Left ventricle myocardium inferior (tissue), 1 donor: ENCODE measurements around the gene ACTR2. TPM values are rescaled to one million over a fixed set of nuclear protein-coding genes. Genes with fewer than 3 reads are reported as not detected.

ENCODE experiments used
- DNase-seq: peaks from one replicate; pipeline ENCODE4 v3.0.0-alpha.2; 2020
- H3K27ac ChIP-seq: fragments of 200-600 bp; replicated peaks from 2 replicates; pipeline ENCODE4 v1.8.0; 2021
- H3K27me3 ChIP-seq: fragments of 200-600 bp; 2 replicates; pipeline ENCODE4 v1.8.0; 2021; ENCODE audit warnings: low read depth
- H3K36me3 ChIP-seq: fragments of 200-600 bp; 2 replicates; pipeline ENCODE4 v1.8.0; 2021
- H3K4me1 ChIP-seq: fragments of 200-600 bp; 2 replicates; pipeline ENCODE4 v1.8.0; 2021
- H3K4me3 ChIP-seq: fragments of 200-600 bp; 2 replicates; pipeline ENCODE4 v1.8.0; 2021; ENCODE audit warnings: mild to moderate bottlenecking, moderate library complexity
- H3K9me3 ChIP-seq: fragments of 200-600 bp; replicated peaks from 2 replicates; pipeline ENCODE4 v1.8.0; 2021
- intact Hi-C: fragments of 100-400 bp; cut with micrococcal nuclease; formaldehyde crosslinking; loops from one replicate; pipeline ENCODE4 v1.11.0; 2022
- total RNA-seq: library from RNA; stranded (reverse); fragmentation: NEBNext Ultra II Directional; extraction: Animal tissue kit (Norgen Biotek cat#: 25700); gene quantifications from one replicate; pipeline ENCODE4 v1.2.1, GENCODE V29; 2021
- TF ChIP-seq, protein P1 (sequence below): fragments of 200-600 bp; IDR thresholded peaks from 2 replicates; pipeline ENCODE4 v1.8.0; 2021; ENCODE audit warnings: antibody characterized with exemption, mild to moderate bottlenecking, borderline replicate concordance
- donor health status: DM: no; HTN: yes; CAD: no; lungs with severe emphysema.

ACTR2 gene
- total RNA-seq, 1 donor from 2014 or later, result 100.0 TPM

DNA sequence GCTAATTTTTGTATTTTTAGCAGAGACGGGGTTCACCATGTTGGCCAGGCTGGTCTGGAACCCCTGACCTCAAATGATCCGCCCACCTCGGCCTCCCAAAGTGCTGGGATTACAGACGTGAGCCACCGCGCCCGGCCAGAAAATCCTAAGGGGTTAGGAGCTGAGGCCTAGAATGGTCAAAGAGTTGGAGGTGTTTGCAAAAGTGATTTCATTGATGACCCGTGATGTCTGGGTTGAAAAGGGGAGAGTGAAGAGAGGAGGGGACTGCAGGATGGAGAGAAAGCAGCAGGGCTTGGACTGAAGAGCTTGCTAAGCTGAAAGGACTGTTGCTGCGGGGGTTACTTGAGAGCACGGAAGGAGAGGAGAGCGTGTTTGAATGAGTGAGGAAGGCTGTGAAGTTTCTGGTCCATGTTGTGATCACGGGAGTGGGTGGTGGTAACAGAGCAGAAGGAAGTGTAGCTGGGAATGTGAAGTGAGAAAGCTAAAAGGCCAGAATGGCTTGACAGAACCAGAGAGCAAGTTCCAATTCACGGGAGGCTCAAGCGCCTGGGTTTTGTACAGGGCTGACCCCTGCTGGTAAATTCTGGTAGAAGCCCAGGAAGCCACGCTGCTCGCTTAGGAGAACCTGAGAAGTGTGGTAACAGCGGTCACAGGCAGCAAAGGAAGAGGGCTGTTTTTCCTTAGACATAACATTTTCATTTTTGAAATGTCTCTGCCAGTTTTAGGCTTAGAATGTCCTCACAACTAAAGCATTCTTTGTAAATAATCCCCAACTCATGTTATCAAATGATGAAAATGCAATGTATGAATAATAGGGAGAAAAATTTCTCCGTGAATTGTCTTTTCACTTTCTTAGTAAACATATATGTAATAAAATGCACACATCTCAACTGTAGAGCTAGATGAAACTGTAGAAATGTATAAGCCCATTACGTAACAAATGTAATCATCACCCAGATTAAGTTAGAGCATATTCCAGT lies 40.5 kb upstream of the ACTR2 start:
- Histone ChIP-seq H3K4me3 (no peak overlapping the region), H3K27ac (no peak overlapping the region), H3K36me3 (no peaks in the 10 kb centered on the region), H3K4me1 (peaks cover 6% of the 10 kb centered on the region), H3K27me3 (no peaks in the 10 kb centered on the region), H3K9me3 (no peaks in the 10 kb centered on the region)
- TF ChIP-seq, protein P1, sequence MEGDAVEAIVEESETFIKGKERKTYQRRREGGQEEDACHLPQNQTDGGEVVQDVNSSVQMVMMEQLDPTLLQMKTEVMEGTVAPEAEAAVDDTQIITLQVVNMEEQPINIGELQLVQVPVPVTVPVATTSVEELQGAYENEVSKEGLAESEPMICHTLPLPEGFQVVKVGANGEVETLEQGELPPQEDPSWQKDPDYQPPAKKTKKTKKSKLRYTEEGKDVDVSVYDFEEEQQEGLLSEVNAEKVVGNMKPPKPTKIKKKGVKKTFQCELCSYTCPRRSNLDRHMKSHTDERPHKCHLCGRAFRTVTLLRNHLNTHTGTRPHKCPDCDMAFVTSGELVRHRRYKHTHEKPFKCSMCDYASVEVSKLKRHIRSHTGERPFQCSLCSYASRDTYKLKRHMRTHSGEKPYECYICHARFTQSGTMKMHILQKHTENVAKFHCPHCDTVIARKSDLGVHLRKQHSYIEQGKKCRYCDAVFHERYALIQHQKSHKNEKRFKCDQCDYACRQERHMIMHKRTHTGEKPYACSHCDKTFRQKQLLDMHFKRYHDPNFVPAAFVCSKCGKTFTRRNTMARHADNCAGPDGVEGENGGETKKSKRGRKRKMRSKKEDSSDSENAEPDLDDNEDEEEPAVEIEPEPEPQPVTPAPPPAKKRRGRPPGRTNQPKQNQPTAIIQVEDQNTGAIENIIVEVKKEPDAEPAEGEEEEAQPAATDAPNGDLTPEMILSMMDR, result peak; percentile 87
- intact Hi-C loops, result no loop called here
- peak; percentile 63 for DNase-seq

DNA sequence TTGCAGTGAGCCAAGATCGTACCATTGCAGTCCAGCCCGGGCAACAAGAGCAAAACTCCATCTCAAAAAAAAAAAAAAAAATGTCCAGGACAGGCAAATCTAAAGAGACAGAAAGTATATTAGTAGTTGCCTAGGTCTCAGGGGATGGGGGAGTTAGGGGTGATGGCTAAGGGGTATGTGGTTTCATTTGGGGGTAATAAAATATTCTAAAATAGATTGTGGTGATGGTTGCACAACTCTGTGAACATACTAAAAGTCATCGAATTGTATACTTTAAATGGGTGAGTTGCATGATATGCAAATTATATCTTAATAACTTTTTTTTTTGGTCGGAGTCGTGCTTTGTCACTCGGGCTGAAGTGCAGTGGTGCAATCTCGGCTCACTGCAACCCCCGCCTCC lies 34.2 kb upstream of the ACTR2 start:
- intact Hi-C loops, result no loop called here
- Histone ChIP-seq H3K36me3 (no peaks in the 10 kb centered on the region), H3K27ac (no peak overlapping the region), H3K4me3 (no peak overlapping the region), H3K27me3 (no peaks in the 10 kb centered on the region), H3K9me3 (no peaks in the 10 kb centered on the region), H3K4me1 (peaks cover 4% of the 10 kb centered on the region)
- TF ChIP-seq, protein P1, result no peak
- DNase-seq, result no peak

DNA sequence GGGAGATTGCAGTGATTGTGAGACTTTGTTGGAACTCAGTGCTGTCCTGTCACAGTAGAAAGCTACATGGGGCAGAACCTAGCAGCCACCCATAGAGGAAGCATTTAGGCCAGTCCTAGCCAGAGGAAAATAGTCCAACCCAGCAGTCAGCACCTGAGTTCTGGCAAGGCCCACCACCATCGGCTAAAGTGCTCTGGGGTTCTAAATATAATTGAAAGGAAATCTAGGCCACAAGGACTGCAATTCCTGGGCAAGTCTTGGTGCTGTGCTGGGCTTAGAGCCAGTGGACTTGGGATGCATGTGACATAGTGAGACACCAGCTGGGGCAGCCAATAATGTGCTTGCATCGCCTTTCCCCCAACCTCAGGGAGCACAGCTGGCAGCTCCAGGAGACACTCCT lies 28.9 kb upstream of the ACTR2 start:
- TF ChIP-seq, protein P1, result no peak
- intact Hi-C loops, result no loop called here
- Histone ChIP-seq H3K27ac (peak overlapping the region; percentile 37), H3K4me1 (peaks cover 12% of the 10 kb centered on the region), H3K27me3 (no peaks in the 10 kb centered on the region), H3K4me3 (no peak overlapping the region), H3K9me3 (peaks cover 2% of the 10 kb centered on the region), H3K36me3 (no peaks in the 10 kb centered on the region)
- DNase-seq, result peak; percentile 44

DNA sequence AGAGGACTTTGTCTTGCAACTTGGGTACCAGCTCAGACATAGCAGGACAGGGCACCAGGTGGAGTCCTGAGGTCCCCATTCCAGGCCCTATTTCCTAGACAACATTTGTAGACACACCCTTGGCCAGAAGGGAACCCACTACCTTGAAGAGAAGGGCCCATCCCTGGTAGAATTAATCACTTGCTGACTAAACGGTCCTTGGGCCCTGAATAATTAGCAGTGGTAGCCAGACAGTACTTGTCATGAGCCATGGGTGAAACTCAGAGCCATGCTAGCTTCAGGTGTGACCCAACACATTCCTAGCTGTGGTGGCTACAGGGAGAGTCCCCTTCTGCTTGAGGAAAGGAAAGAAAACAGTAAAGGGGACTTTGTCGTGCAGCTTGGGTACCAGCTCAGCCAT lies 28.5 kb upstream of the ACTR2 start:
- peaks cover 12% of the 10 kb centered on the region for H3K4me1 ChIP-seq
- H3K4me3 ChIP-seq, result no peak overlapping the region
- DNase-seq, result no peak
- no peak overlapping the region for H3K27ac ChIP-seq
- TF ChIP-seq, protein P1, result no peak
- intact Hi-C loops, result no loop called here
- H3K27me3 ChIP-seq, result no peaks in the 10 kb centered on the region
- no peaks in the 10 kb centered on the region for H3K36me3 ChIP-seq
- H3K9me3 ChIP-seq, result peaks cover 4% of the 10 kb centered on the region

DNA sequence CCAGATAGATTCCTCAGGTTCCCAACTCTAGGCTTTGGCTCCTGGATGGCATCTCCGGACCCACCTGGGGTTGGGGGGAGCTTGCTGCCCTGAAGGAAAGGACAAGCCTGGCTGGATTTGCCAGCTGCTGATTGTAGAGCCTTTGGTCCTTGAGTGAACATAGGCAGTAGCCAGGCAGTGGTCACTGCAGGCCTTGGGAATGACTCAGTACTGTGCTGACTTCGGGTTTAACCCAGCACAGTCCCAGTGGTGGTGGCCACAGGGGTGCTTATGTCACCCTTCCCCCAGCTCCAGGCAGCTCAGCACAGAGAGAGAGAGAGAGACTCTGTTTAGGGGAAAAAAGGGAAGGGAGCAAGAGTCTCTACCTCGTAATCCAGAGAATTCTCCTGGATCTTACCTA lies 27.7 kb upstream of the ACTR2 start:
- no peak for DNase-seq
- Histone ChIP-seq H3K4me3 (no peak overlapping the region), H3K27ac (no peak overlapping the region), H3K27me3 (no peaks in the 10 kb centered on the region), H3K4me1 (peaks cover 12% of the 10 kb centered on the region), H3K9me3 (peaks cover 4% of the 10 kb centered on the region), H3K36me3 (peaks cover 2% of the 10 kb centered on the region)
- TF ChIP-seq, protein P1, result no peak
- intact Hi-C loops, result no loop called here
